HG03135 (cell line): Measurements from ENCODE around the gene VEGFC.

Experiments used
- ATAC-seq: cut with Tn5 transposase; IDR thresholded peaks from one replicate; pipeline ENCODE4 v1.9.1; 2021; ENCODE audit warnings: mild to moderate bottlenecking, moderate library complexity; ENCODE audit not compliant: unreplicated experiment

VEGFC gene

GRCh38 chr4:176792326-176793059 lies at the start of gene VEGFC:
Gene VEGFC, minus strand, starts transcription at chr4:176792922. Its CDS starts 611 bp downstream, at chr4:176792311.
- peak; percentile 83 for ATAC-seq

GRCh38 chr4:176841711-176842112 lies 49.0 kb upstream of the VEGFC start:
- ATAC-seq: no peak

- ATAC-seq: no peak
Observed at GRCh38 chr4:176840166-176840565, 47.4 kb upstream of the VEGFC start.

- no peak for ATAC-seq
Observed at GRCh38 chr4:176839656-176840055, 46.9 kb upstream of the VEGFC start.

GRCh38 chr4:176838601-176839433 lies 46.1 kb upstream of the VEGFC start:
- ATAC-seq: no peak

GRCh38 chr4:176837169-176837895 lies 44.6 kb upstream of the VEGFC start:
- ATAC-seq: no peak

GRCh38 chr4:176834531-176834930 lies 41.8 kb upstream of the VEGFC start:
- ATAC-seq: no peak

GRCh38 chr4:176833400-176834175 lies 40.9 kb upstream of the VEGFC start:
- ATAC-seq: no peak

GRCh38 chr4:176830971-176831370 lies 38.2 kb upstream of the VEGFC start:
- ATAC-seq: no peak

GRCh38 chr4:176825586-176825985 lies 32.9 kb upstream of the VEGFC start:
- ATAC-seq: no peak

- no peak for ATAC-seq
Observed at GRCh38 chr4:176824645-176825366, 32.1 kb upstream of the VEGFC start.

- no peak for ATAC-seq
Observed at GRCh38 chr4:176818531-176818930, 25.8 kb upstream of the VEGFC start.

- peak; percentile 91 for ATAC-seq
Observed at GRCh38 chr4:176817204-176817603, 24.5 kb upstream of the VEGFC start.

GRCh38 chr4:176814770-176815169 lies 22.0 kb upstream of the VEGFC start:
- no peak for ATAC-seq

GRCh38 chr4:176810481-176811249 lies 17.9 kb upstream of the VEGFC start:
- ATAC-seq: no peak

- ATAC-seq: no peak
Observed at GRCh38 chr4:176806778-176807375, 14.2 kb upstream of the VEGFC start.

GRCh38 chr4:176805155-176805554 lies 12.4 kb upstream of the VEGFC start:
- no peak for ATAC-seq

GRCh38 chr4:176800891-176801534 lies 8.3 kb upstream of the VEGFC start:
- ATAC-seq: no peak
